CD4-positive, alpha-beta memory T cell (primary cell): ENCODE measurements around the gene MRPL46. TPM values are rescaled to one million over a fixed set of nuclear protein-coding genes. Genes with fewer than 3 reads are reported as not detected.
"Not testable (repeated sequence)": the region's sequence is repeated elsewhere in the genome, so short reads cannot be mapped to it uniquely, and the experiment has no call there.

Experiments
- CTCF ChIA-PET: fragments of 350-600 bp; sonication (Branson Sonifier 250); formaldehyde crosslinking; loops from one replicate; lab custom pipeline; 2021; ENCODE audit warnings: inconsistent platforms; ENCODE audit not compliant: partially characterized antibody; lab: Charles Lee
- POLR2A ChIA-PET: fragments of 350-600 bp; sonication (Branson Sonifier 250); formaldehyde crosslinking; loops from one replicate; lab custom pipeline; 2021; ENCODE audit not compliant: partially characterized antibody; lab: Charles Lee
- DNase-seq, 5 donors: peaks; one replicate each; pipeline versions ENCODE4 v3.0.0 to v3.0.0-alpha.2; 2020 to 2022; ENCODE audit warnings: mixed read lengths in 1 of 5
- H3K27ac ChIP-seq: one replicate; pipeline ENCODE4 v1.7.0; 2013; ENCODE audit warnings: low read depth, low read length
- H3K27me3 ChIP-seq: 2 replicates; pipeline ENCODE4 v1.7.0; 2013; ENCODE audit warnings: mild to moderate bottlenecking, low read length, moderate library complexity; ENCODE audit not compliant: insufficient read depth
- H3K36me3 ChIP-seq: 2 replicates; pipeline ENCODE4 v1.7.0; 2013; ENCODE audit warnings: mild to moderate bottlenecking, low read length, moderate library complexity; ENCODE audit not compliant: insufficient read depth
- H3K4me1 ChIP-seq: 2 replicates; pipeline ENCODE4 v1.7.0; 2013; ENCODE audit warnings: mild to moderate bottlenecking, low read length, moderate library complexity; ENCODE audit not compliant: insufficient read depth
- H3K4me3 ChIP-seq, 2 donors: one replicate each; pipeline ENCODE4 v1.7.0; 2013; ENCODE audit warnings: low read length in 2 of 2, mild to moderate bottlenecking in 1 of 2
- H3K9me3 ChIP-seq, 2 donors: one replicate each; pipeline ENCODE4 v1.7.0; 2013; ENCODE audit warnings: low read length in 2 of 2, control low read depth in 1 of 2; ENCODE audit not compliant: control insufficient read depth in 1 of 2
- H3K27ac Mint-ChIP-seq, 7 donors: one replicate each; pipeline ENCODE4 v1.8.0; 2020 to 2021; ENCODE audit warnings: mixed read lengths in 7 of 7, mild to moderate bottlenecking in 6 of 7, inconsistent platforms in 3 of 7, moderate library complexity in 3 of 7
- H3K27me3 Mint-ChIP-seq, 2 donors: one replicate each; pipeline ENCODE4 v1.8.0; 2020 to 2021; ENCODE audit warnings: mixed read lengths in 2 of 2
- H3K36me3 Mint-ChIP-seq, 2 donors: one replicate each; pipeline ENCODE4 v1.8.0; 2020 to 2021; ENCODE audit warnings: mixed read lengths in 2 of 2, inconsistent platforms in 1 of 2, mild to moderate bottlenecking in 1 of 2
- H3K4me1 Mint-ChIP-seq, 4 donors: one replicate each; pipeline ENCODE4 v1.8.0; 2020 to 2021; ENCODE audit warnings: mixed read lengths in 4 of 4, mild to moderate bottlenecking in 1 of 4
- H3K4me3 Mint-ChIP-seq, 8 donors: one replicate each; pipeline ENCODE4 v1.8.0; 2020 to 2021; ENCODE audit warnings: mixed read lengths in 8 of 8, mild to moderate bottlenecking in 7 of 8, moderate library complexity in 6 of 8, inconsistent platforms in 3 of 8
- H3K9me3 Mint-ChIP-seq, 8 donors: one replicate each; pipeline ENCODE4 v1.8.0; 2020 to 2021; ENCODE audit warnings: mixed read lengths in 8 of 8, mild to moderate bottlenecking in 5 of 8, inconsistent platforms in 3 of 8, moderate library complexity in 1 of 8
- intact Hi-C: fragments of 100-400 bp; cut with micrococcal nuclease; formaldehyde crosslinking; loops from one replicate; pipeline ENCODE4 v1.15.1; 2023
- polyA plus RNA-seq, 2 donors: library from polyadenylated mRNA; unstranded; fragments of 300-500 nt; fragmentation: Illumina TruSeq; gene quantifications; one replicate each; pipeline ENCODE4 v1.2.3, GENCODE V29; 2021
- total RNA-seq, 2 experiments: library from RNA; stranded (reverse); gene quantifications; one replicate each; pipeline ENCODE4 v1.2.3, GENCODE V29; 2021

MRPL46 gene
- total and polyA plus RNA-seq, 4 experiments from 2014 or later = 25.9 to 60.9 (median 44.5) TPM

DNA sequence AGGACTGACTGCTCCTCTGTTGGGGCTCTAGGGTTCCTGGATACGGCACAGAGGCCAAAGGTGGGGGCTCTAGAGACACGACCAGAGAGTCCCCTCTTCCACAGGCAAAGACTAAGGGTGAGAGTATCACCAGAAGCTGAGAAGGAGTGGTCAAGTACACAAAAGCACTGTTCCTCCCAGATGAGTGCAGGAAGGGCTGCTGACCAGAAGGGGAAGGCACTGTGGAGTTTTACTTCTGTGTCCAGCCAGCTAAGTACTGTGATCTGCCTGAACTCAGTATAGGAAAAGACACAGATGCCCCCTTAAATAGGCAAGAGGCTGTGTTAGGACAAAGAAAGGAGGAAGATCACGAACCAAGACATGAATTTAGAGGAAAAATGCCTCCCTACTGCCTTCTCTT, 12.0 kb upstream of the MRPL46 start:
- Histone ChIP-seq H3K9me3 (no peaks in the 10 kb centered on the region), H3K27ac (no peak overlapping the region), H3K4me3 (no peak overlapping the region), H3K27me3 (no peaks in the 10 kb centered on the region), H3K36me3 (peaks cover 21% of the 10 kb centered on the region), H3K4me1 (no peaks in the 10 kb centered on the region)
- Mint-ChIP-seq H3K27me3 (no peaks in the 10 kb centered on the region), H3K36me3 (peaks cover 23 to 38% of the 10 kb centered on the region in 2 donors), H3K9me3 (no peaks in the 10 kb centered on the region), H3K4me3 (no peak overlapping the region), H3K27ac (no peak overlapping the region), H3K4me1 (no peaks in the 10 kb centered on the region)
- no peak for DNase-seq
- POLR2A ChIA-PET = no interaction called here
- intact Hi-C loops = no loop called here
- CTCF ChIA-PET = no interaction called here

DNA sequence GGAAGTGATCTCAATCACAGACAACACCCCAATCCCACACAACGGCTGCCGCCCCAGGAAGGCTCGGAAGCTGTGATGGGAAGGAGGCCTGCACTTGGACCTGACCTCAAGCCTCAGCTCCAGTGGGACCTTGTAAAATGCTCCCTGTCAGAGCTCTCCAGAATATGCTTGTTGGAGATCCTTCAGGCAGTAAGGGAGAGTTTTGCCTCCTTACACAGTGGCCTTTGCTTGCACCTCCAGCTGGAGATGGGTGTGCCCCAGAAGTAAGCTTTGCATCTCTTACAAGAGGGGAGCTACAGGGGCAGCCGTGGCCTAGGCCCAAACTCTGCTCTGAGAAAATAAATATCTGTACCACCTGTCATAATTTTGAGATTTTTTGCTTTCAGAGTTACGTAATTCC, 10.7 kb upstream of the MRPL46 start:
- H3K36me3 Mint-ChIP-seq = peaks cover 23 to 47% of the 10 kb centered on the region in 2 donors
- Histone ChIP-seq H3K27ac (no peak overlapping the region), H3K36me3 (peaks cover 24% of the 10 kb centered on the region), H3K9me3 (no peaks in the 10 kb centered on the region), H3K4me1 (no peaks in the 10 kb centered on the region), H3K4me3 (no peak overlapping the region), H3K27me3 (no peaks in the 10 kb centered on the region)
- CTCF ChIA-PET = interaction anchor here (0.8 to 1.9 kb wide), 3 partner anchors 8 to 187 kb away, joined by 3 to 7 read pairs (median 3); no protein-coding TSS in a partner anchor
- H3K4me3 Mint-ChIP-seq = no peak overlapping the region
- intact Hi-C loops = no loop called here
- DNase-seq = no peak
- POLR2A ChIA-PET = no interaction called here
- H3K27ac Mint-ChIP-seq = peak overlapping the region in 1 of 7 donors; percentile 66
- H3K9me3 Mint-ChIP-seq = no peaks in the 10 kb centered on the region
- no peaks in the 10 kb centered on the region for H3K27me3 Mint-ChIP-seq
- no peaks in the 10 kb centered on the region for H3K4me1 Mint-ChIP-seq

DNA sequence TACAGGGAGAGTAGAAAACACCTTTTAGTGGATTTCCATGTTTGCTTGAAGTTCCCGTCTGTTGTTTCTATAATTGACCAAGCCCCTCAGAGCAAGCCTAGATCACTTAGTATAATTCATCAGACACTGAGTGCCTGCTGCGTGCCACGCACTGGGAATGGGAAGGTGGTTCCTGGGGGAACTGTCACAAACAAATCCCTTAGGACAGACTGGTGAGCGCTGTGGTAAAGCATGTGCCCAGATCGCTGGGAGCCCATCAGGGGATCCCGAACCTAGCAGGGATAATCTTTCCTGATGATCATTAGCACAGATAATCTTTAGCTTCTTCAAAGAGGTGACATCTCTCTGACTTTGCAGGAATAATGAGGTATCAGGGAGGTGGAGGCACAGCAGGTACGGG, 9.9 kb upstream of the MRPL46 start:
- DNase-seq = no peak
- Mint-ChIP-seq H3K36me3 (peaks cover 25 to 51% of the 10 kb centered on the region in 2 donors), H3K4me1 (peaks cover 0 to 1% (median 0%) of the 10 kb centered on the region in 4 donors), H3K4me3 (no peak overlapping the region), H3K9me3 (no peaks in the 10 kb centered on the region), H3K27me3 (no peaks in the 10 kb centered on the region), H3K27ac (peak overlapping the region in 2 of 7 donors; percentile 35 to 40)
- H3K27me3 ChIP-seq = no peaks in the 10 kb centered on the region
- no peaks in the 10 kb centered on the region for H3K4me1 ChIP-seq
- CTCF ChIA-PET = interaction anchor here (1.1 to 1.9 kb wide), 2 partner anchors 159 to 188 kb away, joined by 3 to 7 read pairs; no protein-coding TSS in a partner anchor
- POLR2A ChIA-PET = no interaction called here
- no peak overlapping the region for H3K4me3 ChIP-seq
- no peak overlapping the region for H3K27ac ChIP-seq
- intact Hi-C loops = no loop called here
- peaks cover 29% of the 10 kb centered on the region for H3K36me3 ChIP-seq
- no peaks in the 10 kb centered on the region for H3K9me3 ChIP-seq

DNA sequence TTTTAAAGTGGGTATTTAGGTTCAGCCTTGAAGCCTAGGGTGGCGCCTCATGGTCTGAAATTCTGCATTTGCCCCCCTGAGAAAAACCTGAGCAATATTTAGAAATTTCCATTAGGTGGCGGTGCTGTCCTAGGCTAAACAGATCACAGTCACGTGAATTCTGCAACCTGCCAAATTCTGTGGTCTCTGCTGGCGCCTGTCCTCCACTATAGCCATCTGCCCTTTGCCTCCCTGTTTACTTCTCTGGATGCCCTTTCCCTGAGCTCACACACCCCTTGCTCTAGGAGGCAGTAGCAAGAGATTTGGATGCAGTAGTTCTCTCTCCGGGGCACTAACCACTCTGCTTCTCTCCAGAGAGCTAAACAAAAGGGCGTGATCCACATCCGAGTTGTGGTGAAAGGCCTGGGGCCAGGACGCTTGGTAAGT, 9.5 kb upstream of the MRPL46 start:
- H3K27me3 ChIP-seq = no peaks in the 10 kb centered on the region
- peaks cover 30% of the 10 kb centered on the region for H3K36me3 ChIP-seq
- H3K9me3 Mint-ChIP-seq = no peaks in the 10 kb centered on the region
- DNase-seq = peak in 4 of 5 donors; percentile 17 to 28 (median 26)
- POLR2A ChIA-PET = no interaction called here
- no peak overlapping the region for H3K4me3 ChIP-seq
- H3K4me1 Mint-ChIP-seq = peaks cover 0 to 2% (median 1%) of the 10 kb centered on the region in 4 donors
- no peaks in the 10 kb centered on the region for H3K4me1 ChIP-seq
- peak overlapping the region in 2 of 7 donors; percentile 35 to 42 for H3K27ac Mint-ChIP-seq
- H3K9me3 ChIP-seq = no peaks in the 10 kb centered on the region
- CTCF ChIA-PET = interaction anchor here (1.1 to 1.9 kb wide), 2 partner anchors 159 to 188 kb away, joined by 3 to 7 read pairs; no protein-coding TSS in a partner anchor
- intact Hi-C loops = loop anchor here (1.0 kb wide), 1 partner anchor 188 kb away; no protein-coding TSS in a partner anchor
- no peak overlapping the region for H3K27ac ChIP-seq
- H3K27me3 Mint-ChIP-seq = no peaks in the 10 kb centered on the region
- H3K36me3 Mint-ChIP-seq = peaks cover 28 to 55% of the 10 kb centered on the region in 2 donors
- H3K4me3 Mint-ChIP-seq = no peak overlapping the region

DNA sequence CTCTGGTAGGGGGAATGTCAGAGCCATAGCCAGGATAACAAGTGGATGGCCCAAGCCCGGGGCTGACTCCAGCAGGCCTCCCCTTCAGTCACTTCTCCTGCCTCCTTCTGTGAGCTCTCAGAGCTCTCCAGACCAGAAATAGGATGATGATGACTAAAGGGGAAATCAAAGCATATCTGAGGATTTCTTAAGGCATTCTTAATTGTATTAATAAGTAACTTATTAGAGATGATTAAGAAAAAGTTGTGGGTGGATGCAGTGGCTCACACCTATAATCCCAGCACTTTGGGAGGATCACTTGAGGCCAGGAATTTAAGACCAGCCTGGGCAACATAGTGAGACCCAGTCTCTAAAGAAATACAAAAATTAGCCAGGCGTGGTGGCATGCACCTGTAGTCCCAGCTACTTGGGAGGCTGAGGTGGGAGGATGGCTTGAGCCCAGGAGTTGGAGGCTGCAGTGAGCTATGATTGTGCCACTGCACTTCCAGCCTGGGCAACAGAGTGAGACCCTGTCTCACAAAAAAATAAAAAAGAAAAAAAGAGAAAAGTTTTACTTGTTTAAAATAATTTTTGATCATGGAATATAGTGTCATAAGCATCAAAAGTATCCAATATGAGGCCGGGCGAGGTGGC, 6.6 kb upstream of the MRPL46 start:
- H3K27me3 ChIP-seq, intact Hi-C loops, DNase-seq, H3K27me3 Mint-ChIP-seq, H3K4me3 ChIP-seq, H3K4me1 Mint-ChIP-seq, H3K27ac ChIP-seq, H3K9me3 ChIP-seq, H3K9me3 Mint-ChIP-seq, H3K4me3 Mint-ChIP-seq, H3K4me1 ChIP-seq, H3K27ac Mint-ChIP-seq: not testable (repeated sequence)
- H3K36me3 ChIP-seq = peaks cover 30% of the 10 kb centered on the region
- POLR2A ChIA-PET = interaction anchor here (1.0 kb wide), 1 partner anchor 10 kb away, joined by 3 read pairs; no protein-coding TSS in a partner anchor
- CTCF ChIA-PET = interaction anchor here (1.0 kb wide), 1 partner anchor 19 kb away, joined by 3 read pairs; no protein-coding TSS in a partner anchor
- H3K36me3 Mint-ChIP-seq = peaks cover 26 to 50% of the 10 kb centered on the region in 2 donors

DNA sequence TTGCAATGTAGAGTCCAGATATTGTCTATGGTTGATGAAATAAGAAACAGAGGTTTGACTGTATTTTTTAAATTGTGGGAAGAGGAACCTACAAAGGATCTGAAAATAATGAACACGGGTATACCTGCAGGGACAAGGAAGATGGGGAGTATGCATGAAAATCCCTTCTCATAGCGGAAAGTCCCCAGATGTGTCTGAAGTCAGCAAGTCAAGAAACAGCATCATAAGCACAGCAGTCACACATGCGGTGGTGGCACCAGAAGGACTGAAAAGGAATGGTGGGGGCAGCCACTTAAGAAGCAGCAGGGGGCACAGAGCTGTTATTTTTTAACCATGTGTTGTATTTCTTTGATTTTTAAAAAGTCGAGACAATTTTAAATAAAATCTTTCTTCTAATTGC, 5.0 kb upstream of the MRPL46 start:
- no peaks in the 10 kb centered on the region for H3K9me3 ChIP-seq

DNA sequence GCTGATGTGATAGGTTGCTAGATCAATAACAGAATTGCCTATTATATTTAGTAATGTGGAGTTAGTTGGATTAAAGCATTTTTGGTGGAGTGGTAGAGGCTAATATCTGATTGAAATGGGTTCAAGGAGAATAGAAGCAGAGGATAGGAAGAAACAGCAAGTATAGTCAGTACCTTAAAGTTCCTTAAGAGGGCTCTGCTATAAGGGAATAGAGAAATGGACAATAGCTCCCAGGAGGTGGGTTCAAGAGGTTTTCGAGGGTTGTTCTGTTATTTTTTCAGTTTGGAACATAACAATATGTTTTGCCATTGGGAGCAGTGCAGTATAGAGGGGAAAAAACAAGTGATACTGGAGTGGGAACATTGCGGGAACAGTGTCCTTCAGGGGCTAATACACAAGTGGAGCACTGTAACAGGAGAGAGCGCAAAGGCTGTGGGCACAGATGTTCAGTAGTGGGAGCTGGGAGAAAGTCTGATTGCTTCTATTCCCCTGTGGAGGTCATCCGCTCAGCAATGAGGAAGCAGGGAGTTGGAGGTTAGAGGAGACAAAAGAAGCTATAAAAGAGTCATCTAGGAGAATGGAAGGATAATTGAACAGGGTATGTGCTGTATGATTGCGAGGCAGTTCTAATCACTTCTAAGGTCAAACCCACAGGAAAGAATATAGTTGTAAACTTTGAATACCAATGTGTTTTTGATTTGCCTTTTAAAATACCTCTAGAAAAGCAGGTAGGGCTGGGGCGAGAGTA, 3.6 kb upstream of the MRPL46 start:
- intact Hi-C loops = no loop called here
- ChIA-PET CTCF (interaction anchor here (0.6 to 1.6 kb wide), 3 partner anchors 168 to 739 kb away, joined by 3 read pairs; partner anchors contain the start of gene ISG20), POLR2A (no interaction called here)

More for the DNA sequence above, 5.0 kb upstream of the MRPL46 start:
- ChIA-PET CTCF (interaction anchor here (1.2 to 1.6 kb wide), 2 partner anchors 167 to 193 kb away, joined by 3 read pairs; partner anchors contain the start of gene ISG20), POLR2A (no interaction called here)
- H3K27ac Mint-ChIP-seq = peak overlapping the region in 2 of 7 donors; percentile 34 to 57
- H3K4me1 ChIP-seq = peaks cover 15% of the 10 kb centered on the region
- no peak overlapping the region for H3K4me3 Mint-ChIP-seq
- H3K27me3 Mint-ChIP-seq = no peaks in the 10 kb centered on the region
- no peak overlapping the region for H3K4me3 ChIP-seq
- no peak overlapping the region for H3K27ac ChIP-seq
- H3K27me3 ChIP-seq = no peaks in the 10 kb centered on the region
- peaks cover 27% of the 10 kb centered on the region for H3K36me3 ChIP-seq
- peaks cover 17 to 42% of the 10 kb centered on the region in 2 donors for H3K36me3 Mint-ChIP-seq
- peaks cover 7 to 16% (median 14%) of the 10 kb centered on the region in 4 donors for H3K4me1 Mint-ChIP-seq
- DNase-seq = no peak
- intact Hi-C loops = no loop called here
- H3K9me3 Mint-ChIP-seq = no peaks in the 10 kb centered on the region

More for the DNA sequence above, 3.6 kb upstream of the MRPL46 start:
- H3K4me3 ChIP-seq = no peak overlapping the region
- peaks cover 25% of the 10 kb centered on the region for H3K4me1 ChIP-seq
- Mint-ChIP-seq H3K27ac (no peak overlapping the region), H3K27me3 (no peaks in the 10 kb centered on the region), H3K4me1 (peaks cover 13 to 30% (median 24%) of the 10 kb centered on the region in 4 donors), H3K36me3 (peaks cover 11 to 41% of the 10 kb centered on the region in 2 donors), H3K4me3 (no peak overlapping the region), H3K9me3 (no peaks in the 10 kb centered on the region)
- H3K27ac ChIP-seq = no peak overlapping the region
- no peaks in the 10 kb centered on the region for H3K9me3 ChIP-seq
- DNase-seq = no peak
- H3K27me3 ChIP-seq = no peaks in the 10 kb centered on the region
- peaks cover 17% of the 10 kb centered on the region for H3K36me3 ChIP-seq
